Liver (tissue), 9 donors: ENCODE results near the gene FGF5. TPM values are rescaled to one million over a fixed set of nuclear protein-coding genes. Genes with fewer than 3 reads are reported as not detected.
"Not testable (repeated sequence)": the region's sequence is repeated elsewhere in the genome, so short reads cannot be mapped to it uniquely, and the experiment has no call there.

Experiments used
- DNase-seq: peaks from one replicate; pipeline ENCODE4 v3.0.0-alpha.2; 2017; ENCODE audit warnings: low spot score
- H3K27ac ChIP-seq, 2 donors: one replicate each; pipeline ENCODE4 v1.7.0; 2013; ENCODE audit warnings: inconsistent platforms in 2 of 2, low read length in 2 of 2, control low read depth in 1 of 2, low read depth in 1 of 2, mild to moderate bottlenecking in 1 of 2
- H3K27me3 ChIP-seq, 4 donors: one replicate each; pipeline versions ENCODE4 v1.6.1 to v1.7.0; 2013; ENCODE audit warnings: low read length in 3 of 4, inconsistent platforms in 1 of 4, mild to moderate bottlenecking in 1 of 4, moderate library complexity in 1 of 4; ENCODE audit not compliant: control insufficient read depth in 4 of 4, insufficient read depth in 4 of 4
- H3K36me3 ChIP-seq, 4 donors: one replicate each; pipeline versions ENCODE4 v1.6.1 to v1.7.0; 2013; ENCODE audit warnings: low read length in 3 of 4, mild to moderate bottlenecking in 3 of 4, low read depth in 1 of 4, moderate library complexity in 1 of 4; ENCODE audit not compliant: control insufficient read depth in 4 of 4, insufficient read depth in 3 of 4
- H3K4me1 ChIP-seq, 4 donors: one replicate each; pipeline versions ENCODE4 v1.6.1 to v1.7.0; 2013; ENCODE audit warnings: low read length in 3 of 4, mild to moderate bottlenecking in 3 of 4, moderate library complexity in 1 of 4; ENCODE audit not compliant: control insufficient read depth in 4 of 4, insufficient read depth in 4 of 4
- H3K4me3 ChIP-seq, 3 donors: one replicate each; pipeline versions ENCODE4 v1.6.1 to v1.7.0; 2013; ENCODE audit warnings: low read length in 3 of 3, control low read depth in 1 of 3, low read depth in 1 of 3, mild to moderate bottlenecking in 1 of 3
- H3K9ac ChIP-seq, 2 donors: one replicate each; pipeline ENCODE4 v1.7.0; 2013; ENCODE audit warnings: low read length in 2 of 2, mild to moderate bottlenecking in 2 of 2, moderate library complexity in 2 of 2, control low read depth in 1 of 2, low read depth in 1 of 2
- H3K9me3 ChIP-seq, 4 donors: one replicate each; pipeline versions ENCODE4 v1.6.1 to v1.7.0; 2013; ENCODE audit warnings: low read length in 3 of 4; ENCODE audit not compliant: control insufficient read depth in 4 of 4
- CTCF ChIP-seq: fragments of 150-350 bp; IDR thresholded peaks from 2 replicates; pipeline ENCODE4 v1.5.1; 2017; ENCODE audit warnings: improper control_type of control experiment, low read depth, low read length; ENCODE audit not compliant: missing input control
- EGR1 ChIP-seq, 2 donors: IDR thresholded peaks; 2 replicates each; pipeline ENCODE4 v1.6.1; 2016 to 2018; ENCODE audit warnings: antibody characterized with exemption in 2 of 2, low read depth in 2 of 2
- FOXA1 ChIP-seq: IDR thresholded peaks from 2 replicates; pipeline ENCODE4 v1.6.1; 2016; ENCODE audit warnings: antibody characterized with exemption
- FOXA2 ChIP-seq: IDR thresholded peaks from 2 replicates; pipeline ENCODE4 v1.6.1; 2016; ENCODE audit warnings: antibody characterized with exemption
- GABPA ChIP-seq, 2 donors: IDR thresholded peaks in 1 of 2; conservative IDR thresholded peaks in 1 of 2; 2 replicates each; pipeline ENCODE4 v1.6.1; 2016; ENCODE audit warnings: antibody characterized with exemption in 2 of 2, mild to moderate bottlenecking in 1 of 2, moderate library complexity in 1 of 2
- HNF4A ChIP-seq, 2 donors: conservative IDR thresholded peaks; 2 replicates each; pipeline ENCODE4 v1.6.1; 2016; ENCODE audit warnings: antibody characterized with exemption in 2 of 2, mild to moderate bottlenecking in 2 of 2
- MAX ChIP-seq: IDR thresholded peaks from 2 replicates; pipeline ENCODE4 v1.6.1; 2016; ENCODE audit warnings: antibody characterized with exemption
- NR2F2 ChIP-seq: IDR thresholded peaks from 2 replicates; pipeline ENCODE4 v1.6.1; 2016; ENCODE audit warnings: antibody characterized with exemption
- REST ChIP-seq: IDR thresholded peaks from 2 replicates; pipeline ENCODE4 v1.6.1; 2016; ENCODE audit warnings: antibody characterized with exemption, mild to moderate bottlenecking
- RXRA ChIP-seq, 2 donors: IDR thresholded peaks; 2 replicates each; pipeline ENCODE4 v1.6.1; 2017 to 2018; ENCODE audit warnings: antibody characterized with exemption in 2 of 2, mild to moderate bottlenecking in 1 of 2
- SP1 ChIP-seq: IDR thresholded peaks from 2 replicates; pipeline ENCODE4 v1.6.1; 2018; ENCODE audit warnings: antibody characterized with exemption, mild to moderate bottlenecking
- TAF1 ChIP-seq: conservative IDR thresholded peaks from 2 replicates; pipeline ENCODE4 v1.6.1; 2016; ENCODE audit warnings: antibody characterized with exemption, mild to moderate bottlenecking
- YY1 ChIP-seq: IDR thresholded peaks from 2 replicates; pipeline ENCODE4 v1.6.1; 2016; ENCODE audit warnings: antibody characterized with exemption, mild to moderate bottlenecking
- ZBTB33 ChIP-seq: IDR thresholded peaks from 2 replicates; pipeline ENCODE4 v1.6.1; 2016; ENCODE audit warnings: antibody characterized with exemption
- WGBS: extraction: QIAGEN DNeasy Blood & Tissue Kit; methylation state at CpG from one replicate; pipeline ENCODE4 v1.1.7; 2013; 5-methylcytosine and 5-hydroxymethylcytosine counted together
- polyA plus RNA-seq, 2 donors: library from polyadenylated mRNA; stranded (reverse) in 1 of 2; unstranded in 1 of 2; fragments of 200-250 nt in 1 of 2; fragments of >200 nt in 1 of 2; fragmentation: Nextera tagmentation in 1 of 2; extraction: Ambion mirVana in 1 of 2; gene quantifications; one replicate each; pipeline versions ENCODE4 v1.2.1 to v1.2.3, GENCODE V29; 2013 to 2015
- total RNA-seq, 2 donors: library from RNA; depleted of rRNA; stranded (reverse); fragments of >200 nt; gene quantifications; one replicate each; pipeline ENCODE4 v1.2.3, GENCODE V29; 2014
- donor health status: healthy.
- donor health status: healthy.
- donor health status: healthy.
- donor health status: healthy.
- donor health status: healthy.

The FGF5 gene
- total and polyA plus RNA-seq, 4 donors = 0.03 TPM; not detected in 3

- WGBS = 72% methylated on average over 1 of the region's 1 CpG
- no peak for TF ChIP-seq HNF4A (conservative IDR thresholded peaks at IDR 0.05)
- TF ChIP-seq MAX = no peak
- TF ChIP-seq CTCF = no peak
- no peak for TF ChIP-seq FOXA2
- DNase-seq = no peak
- Histone ChIP-seq H3K36me3 (no peaks in the 10 kb centered on the region), H3K4me3 (no peak overlapping the region), H3K9ac (no peak overlapping the region), H3K27ac (no peak overlapping the region), H3K9me3 (no peaks in the 10 kb centered on the region), H3K4me1 (no peaks in the 10 kb centered on the region), H3K27me3 (peaks cover 0 to 6% (median 4%) of the 10 kb centered on the region in 4 donors)
Observed at GRCh38 chr4:80312124-80312523, 45.7 kb downstream of the FGF5 start.

GRCh38 chr4:80313627-80314026 is 47.2 kb downstream of the FGF5 start:
- Histone ChIP-seq H3K4me3 (no peak overlapping the region), H3K27me3 (peaks cover 0 to 3% (median under 1%) of the 10 kb centered on the region in 4 donors), H3K36me3 (no peaks in the 10 kb centered on the region), H3K4me1 (no peaks in the 10 kb centered on the region), H3K27ac (no peak overlapping the region), H3K9ac (no peak overlapping the region), H3K9me3 (no peaks in the 10 kb centered on the region)
- DNase-seq = no peak
- WGBS = 69% methylated on average over 7 of the region's 7 CpGs
- TF ChIP-seq EGR1 (IDR thresholded peaks at IDR 0.05; ENCODE audit: low read depth in 2 of 2) (no peak), FOXA2 (no peak), YY1 (no peak), NR2F2 (no peak), SP1 (no peak), GABPA (IDR thresholded peaks at IDR 0.05 in 1 of 2, conservative IDR thresholded peaks at IDR 0.05 in 1 of 2) (no peak)

- not testable (repeated sequence) for H3K4me3 ChIP-seq, H3K36me3 ChIP-seq, H3K27ac ChIP-seq, DNase-seq, H3K9me3 ChIP-seq, H3K4me1 ChIP-seq, H3K9ac ChIP-seq, H3K27me3 ChIP-seq
Observed at GRCh38 chr4:80315848-80316247, 49.4 kb downstream of the FGF5 start.

- DNase-seq = no peak
- H3K27me3 ChIP-seq = no peaks in the 10 kb centered on the region
- H3K9me3 ChIP-seq = peaks cover 0 to 3% (median 0%) of the 10 kb centered on the region in 4 donors
- 90% methylated on average over 8 of the region's 8 CpGs for WGBS
- no peak overlapping the region for H3K9ac ChIP-seq
- H3K4me1 ChIP-seq = no peaks in the 10 kb centered on the region
- H3K4me3 ChIP-seq = no peak overlapping the region
- no peak overlapping the region for H3K27ac ChIP-seq
- no peaks in the 10 kb centered on the region for H3K36me3 ChIP-seq
- TF ChIP-seq TAF1 = no peak
- TF ChIP-seq RXRA (IDR thresholded peaks at IDR 0.05) = no peak
- no peak for TF ChIP-seq HNF4A (conservative IDR thresholded peaks at IDR 0.05)
- TF ChIP-seq CTCF = no peak
- TF ChIP-seq REST = no peak
- TF ChIP-seq NR2F2 = no peak
- TF ChIP-seq YY1 = no peak
- TF ChIP-seq ZBTB33 = no peak
- no peak for TF ChIP-seq FOXA1
Observed at GRCh38 chr4:80321341-80321740, 54.9 kb downstream of the FGF5 start.
